GM18867 (cell line): ENCODE results near the gene FOXE1.

ENCODE experiments used
- ATAC-seq: cut with Tn5 transposase; IDR thresholded peaks from one replicate; pipeline ENCODE4 v1.9.1; 2021; ENCODE audit warnings: mild to moderate bottlenecking, moderate library complexity; ENCODE audit not compliant: unreplicated experiment

FOXE1 gene

GRCh38 chr9:97864396-97864795 lies 11.4 kb downstream of the FOXE1 start:
- no peak for ATAC-seq

- ATAC-seq = no peak
Measured at GRCh38 chr9:97866300-97866699, 13.3 kb downstream of the FOXE1 start.

GRCh38 chr9:97866848-97867247 lies 13.8 kb downstream of the FOXE1 start:
- peak; percentile 65 for ATAC-seq

- ATAC-seq = no peak
Measured at GRCh38 chr9:97868859-97869258, 15.8 kb downstream of the FOXE1 start.

- no peak for ATAC-seq
Measured at GRCh38 chr9:97873425-97873824, 20.4 kb downstream of the FOXE1 start.

GRCh38 chr9:97873882-97874281 lies 20.9 kb downstream of the FOXE1 start:
- ATAC-seq = no peak

- ATAC-seq = no peak
Measured at GRCh38 chr9:97874624-97875023, 21.6 kb downstream of the FOXE1 start.

GRCh38 chr9:97875111-97875510 lies 22.1 kb downstream of the FOXE1 start:
- ATAC-seq = no peak

GRCh38 chr9:97876061-97876460 lies 23.0 kb downstream of the FOXE1 start:
- ATAC-seq = no peak

GRCh38 chr9:97880336-97880735 lies 27.3 kb downstream of the FOXE1 start:
- no peak for ATAC-seq

- no peak for ATAC-seq
Measured at GRCh38 chr9:97889941-97890887, 37.2 kb downstream of the FOXE1 start.

- no peak for ATAC-seq
Measured at GRCh38 chr9:97891736-97892135, 38.7 kb downstream of the FOXE1 start.

- no peak for ATAC-seq
Measured at GRCh38 chr9:97892421-97892820, 39.4 kb downstream of the FOXE1 start.

- no peak for ATAC-seq
Measured at GRCh38 chr9:97895211-97895610, 42.2 kb downstream of the FOXE1 start.

GRCh38 chr9:97895695-97896332 lies 42.8 kb downstream of the FOXE1 start:
- no peak for ATAC-seq

- no peak for ATAC-seq
Measured at GRCh38 chr9:97900103-97900737, 47.2 kb downstream of the FOXE1 start.

- ATAC-seq = no peak
Measured at GRCh38 chr9:97900738-97901565, 47.9 kb downstream of the FOXE1 start.

GRCh38 chr9:97903177-97903576 lies 50.2 kb downstream of the FOXE1 start:
- no peak for ATAC-seq

GRCh38 chr9:97904725-97905124 lies 51.7 kb downstream of the FOXE1 start:
- no peak for ATAC-seq

- no peak for ATAC-seq
Measured at GRCh38 chr9:97905228-97905627, 52.2 kb downstream of the FOXE1 start.
